Measurements from ENCODE around the gene EYA2. TPM values are rescaled to one million over a fixed set of nuclear protein-coding genes. Genes with fewer than 3 reads are reported as not detected.

EYA2 gene
- total RNA-seq, 4 donors from 2014 or later = 2.0 to 11.0 (median 5.6) TPM

DNA sequence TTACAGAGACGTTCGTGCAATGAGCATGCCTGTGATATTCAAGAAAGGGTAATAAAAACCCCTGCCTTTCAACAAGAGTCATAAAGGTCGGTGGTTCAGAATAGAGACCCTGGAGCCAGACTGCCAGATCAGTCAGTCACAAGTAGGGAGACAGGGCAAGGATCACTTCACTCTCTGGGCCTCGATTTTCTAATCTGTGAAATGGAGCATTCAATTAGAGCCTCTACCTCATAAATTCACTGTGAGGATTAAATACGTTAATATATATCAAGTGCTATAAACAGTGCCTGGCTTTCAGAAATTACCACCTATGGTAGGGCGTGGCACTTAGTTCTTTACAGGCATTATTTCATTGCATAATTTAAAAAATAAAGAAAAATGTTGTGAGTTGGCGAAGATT lies 43.7 kb upstream of the EYA2 start:
- intact Hi-C loops (cut with DNase I; ENCODE audit: low total_unique reads) = no loop called here
- no peak overlapping the region for H3K4me3 ChIP-seq
- H3K36me3 ChIP-seq = no peaks in the 10 kb centered on the region
- H3K4me1 ChIP-seq = no peaks in the 10 kb centered on the region
- no peak overlapping the region for H3K27ac ChIP-seq
- no peak for DNase-seq
- H3K27me3 ChIP-seq = no peaks in the 10 kb centered on the region
- no peak for TF ChIP-seq POLR2A (IDR thresholded peaks at IDR 0.05)
- TF ChIP-seq, protein P1, sequence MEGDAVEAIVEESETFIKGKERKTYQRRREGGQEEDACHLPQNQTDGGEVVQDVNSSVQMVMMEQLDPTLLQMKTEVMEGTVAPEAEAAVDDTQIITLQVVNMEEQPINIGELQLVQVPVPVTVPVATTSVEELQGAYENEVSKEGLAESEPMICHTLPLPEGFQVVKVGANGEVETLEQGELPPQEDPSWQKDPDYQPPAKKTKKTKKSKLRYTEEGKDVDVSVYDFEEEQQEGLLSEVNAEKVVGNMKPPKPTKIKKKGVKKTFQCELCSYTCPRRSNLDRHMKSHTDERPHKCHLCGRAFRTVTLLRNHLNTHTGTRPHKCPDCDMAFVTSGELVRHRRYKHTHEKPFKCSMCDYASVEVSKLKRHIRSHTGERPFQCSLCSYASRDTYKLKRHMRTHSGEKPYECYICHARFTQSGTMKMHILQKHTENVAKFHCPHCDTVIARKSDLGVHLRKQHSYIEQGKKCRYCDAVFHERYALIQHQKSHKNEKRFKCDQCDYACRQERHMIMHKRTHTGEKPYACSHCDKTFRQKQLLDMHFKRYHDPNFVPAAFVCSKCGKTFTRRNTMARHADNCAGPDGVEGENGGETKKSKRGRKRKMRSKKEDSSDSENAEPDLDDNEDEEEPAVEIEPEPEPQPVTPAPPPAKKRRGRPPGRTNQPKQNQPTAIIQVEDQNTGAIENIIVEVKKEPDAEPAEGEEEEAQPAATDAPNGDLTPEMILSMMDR (IDR thresholded peaks at IDR 0.05) = no peak
- H3K9me3 ChIP-seq = no peaks in the 10 kb centered on the region

DNA sequence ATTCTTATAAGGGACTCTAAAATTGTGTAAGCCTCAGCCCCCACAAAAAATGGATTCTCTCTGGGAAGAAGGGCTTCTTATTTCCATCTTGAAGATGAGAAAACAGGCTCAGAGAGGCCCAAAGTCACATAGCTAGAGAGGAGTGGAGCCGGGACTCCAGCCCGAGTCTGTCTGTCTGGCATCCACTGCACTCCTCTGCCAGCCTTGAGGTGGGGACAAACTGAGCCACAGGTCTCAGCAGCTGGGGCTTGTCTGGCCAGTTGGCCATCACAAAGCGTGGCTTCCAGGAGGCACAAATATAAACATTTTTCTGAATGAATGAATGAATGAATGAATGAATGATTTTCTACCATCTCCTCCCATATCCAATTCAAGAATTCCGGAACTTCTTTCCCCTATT lies 42.9 kb upstream of the EYA2 start:
- Histone ChIP-seq H3K4me3 (no peak overlapping the region), H3K27me3 (no peaks in the 10 kb centered on the region), H3K36me3 (no peaks in the 10 kb centered on the region), H3K27ac (no peak overlapping the region), H3K4me1 (no peaks in the 10 kb centered on the region), H3K9me3 (no peaks in the 10 kb centered on the region)
- no peak for TF ChIP-seq POLR2A (IDR thresholded peaks at IDR 0.05)
- intact Hi-C loops (cut with DNase I; ENCODE audit: low total_unique reads) = no loop called here
- DNase-seq = no peak

DNA sequence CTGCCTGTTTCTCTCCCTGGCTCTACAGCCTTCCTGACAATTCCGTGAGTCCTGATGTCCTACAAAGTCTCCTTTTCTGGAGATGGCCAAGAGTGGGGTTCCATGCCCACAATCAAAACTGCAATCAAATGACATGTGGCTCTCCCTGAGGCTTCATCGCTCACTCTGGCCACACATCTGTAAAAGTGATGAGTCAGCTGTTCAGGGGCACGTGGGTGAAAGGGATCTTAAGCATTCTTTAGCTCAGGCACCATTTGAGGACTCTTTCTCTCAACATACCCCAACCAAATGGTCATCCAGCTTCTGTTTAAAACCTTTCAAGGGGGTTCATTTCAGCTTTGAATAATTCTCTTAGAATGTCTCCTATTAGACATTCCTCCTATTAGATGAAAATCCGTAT lies 42.3 kb upstream of the EYA2 start:
- no peak overlapping the region for H3K4me3 ChIP-seq
- no peaks in the 10 kb centered on the region for H3K27me3 ChIP-seq
- intact Hi-C loops (cut with DNase I; ENCODE audit: low total_unique reads) = no loop called here
- no peak overlapping the region for H3K27ac ChIP-seq
- no peaks in the 10 kb centered on the region for H3K4me1 ChIP-seq
- TF ChIP-seq POLR2A (IDR thresholded peaks at IDR 0.05) = no peak
- TF ChIP-seq, protein P1 (IDR thresholded peaks at IDR 0.05) = no peak
- no peaks in the 10 kb centered on the region for H3K36me3 ChIP-seq
- H3K9me3 ChIP-seq = no peaks in the 10 kb centered on the region
- DNase-seq = no peak

DNA sequence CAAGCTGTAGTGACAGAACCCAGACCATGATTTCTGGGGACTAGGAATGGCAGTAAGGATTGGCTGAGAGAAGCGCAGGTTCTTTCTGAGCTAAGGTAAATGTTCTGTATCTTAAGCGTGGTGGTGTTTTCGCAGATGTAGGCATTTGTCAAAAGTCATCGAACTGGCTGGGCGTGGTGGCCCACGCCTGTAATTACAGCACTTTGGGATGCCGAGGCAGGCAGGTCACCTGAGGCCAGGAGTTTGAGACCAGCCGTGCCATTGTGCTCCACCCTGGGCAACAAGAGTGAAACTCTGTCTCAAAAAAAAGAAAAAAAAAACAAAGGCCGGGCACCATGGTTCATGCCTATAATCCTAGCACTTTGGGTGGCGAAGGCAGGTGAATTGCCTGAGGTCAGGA lies 40.7 kb upstream of the EYA2 start:
- intact Hi-C loops (cut with DNase I; ENCODE audit: low total_unique reads) = no loop called here
- DNase-seq = no peak
- no peak for TF ChIP-seq POLR2A (IDR thresholded peaks at IDR 0.05)
- TF ChIP-seq, protein P1 (IDR thresholded peaks at IDR 0.05) = no peak

DNA sequence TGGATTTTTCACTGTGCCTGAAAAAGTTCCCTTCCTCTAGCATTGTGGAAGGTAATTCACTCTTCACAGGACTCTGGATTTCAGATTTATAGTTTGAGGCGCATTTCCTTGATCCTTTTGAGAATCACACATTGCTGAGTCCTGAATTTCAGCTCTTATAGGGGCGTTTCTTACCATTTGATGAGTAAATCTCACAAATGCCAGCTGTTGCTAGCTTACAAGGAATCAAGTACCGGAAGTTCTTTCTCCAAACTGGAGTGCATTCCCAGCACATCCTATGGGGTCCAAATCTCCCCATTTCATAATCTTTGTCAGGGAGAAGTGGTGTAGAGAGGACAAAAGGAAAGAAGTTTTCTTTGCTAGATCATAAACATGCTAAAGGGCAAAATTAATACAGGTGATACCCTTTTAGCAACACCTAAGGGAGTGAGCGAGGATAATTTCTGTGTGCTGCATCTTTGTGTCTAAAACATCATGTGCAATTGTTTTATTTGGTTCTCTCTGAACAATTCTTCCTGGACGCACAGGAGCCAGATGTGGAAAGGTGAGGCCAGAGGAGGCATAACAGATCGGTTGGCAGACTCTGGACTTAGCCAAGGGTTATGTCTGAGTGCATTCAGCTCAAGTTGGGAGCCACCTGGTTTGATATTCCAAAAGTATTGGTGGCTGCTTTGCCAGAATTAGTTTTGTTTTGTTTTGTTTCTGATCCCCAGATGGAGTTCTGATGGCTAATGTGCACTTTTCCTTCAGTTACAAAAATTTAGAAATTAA lies 37.4 kb upstream of the EYA2 start:
- Histone ChIP-seq H3K4me1 (no peaks in the 10 kb centered on the region), H3K27ac (no peak overlapping the region), H3K27me3 (no peaks in the 10 kb centered on the region), H3K4me3 (no peak overlapping the region), H3K36me3 (no peaks in the 10 kb centered on the region), H3K9me3 (no peaks in the 10 kb centered on the region)
- intact Hi-C loops (cut with DNase I; ENCODE audit: low total_unique reads) = no loop called here
- TF ChIP-seq, protein P1 (IDR thresholded peaks at IDR 0.05) = no peak
- TF ChIP-seq POLR2A (IDR thresholded peaks at IDR 0.05) = no peak
- DNase-seq = no peak

More for the DNA sequence above, 40.7 kb upstream of the EYA2 start:
- no peaks in the 10 kb centered on the region for H3K4me1 ChIP-seq
- no peak overlapping the region for H3K4me3 ChIP-seq
- no peaks in the 10 kb centered on the region for H3K36me3 ChIP-seq
- no peaks in the 10 kb centered on the region for H3K27me3 ChIP-seq
- no peak overlapping the region for H3K27ac ChIP-seq
- no peaks in the 10 kb centered on the region for H3K9me3 ChIP-seq
